PC-9 (cell line): ENCODE measurements around the gene MED13L.

Experiments used
- CTCF ChIP-seq: fragments of 200-600 bp; sonication (generic); conservative IDR thresholded peaks from 2 replicates; pipeline ENCODE4 v1.6.1; 2017; ENCODE audit warnings: mixed run types, antibody characterized with exemption, mild to moderate bottlenecking, moderate library complexity
- EZH2 ChIP-seq: fragments of 200-600 bp; sonication (generic); IDR thresholded peaks from 2 replicates; pipeline ENCODE4 v1.8.0; 2017; ENCODE audit warnings: antibody characterized with exemption, low read depth

- TF ChIP-seq CTCF (no peak), EZH2 (no peak)
Observed at GRCh38 chr12:116277467-116278278, at the start of gene MED13L.
